Upper lobe of right lung (tissue), 1 donor: Measurements from ENCODE around the gene HOXB2. TPM values are rescaled to one million over a fixed set of nuclear protein-coding genes. Genes with fewer than 3 reads are reported as not detected.

Experiments
- ATAC-seq: fragments of 200-7000 bp; cut with Tn5 transposase; one replicate; pipeline ENCODE4 v1.9.1; 2020; ENCODE audit warnings: mild to moderate bottlenecking, moderate library complexity
- DNase-seq: peaks from one replicate; pipeline ENCODE4 v3.0.0-alpha.2; 2020
- H3K27ac ChIP-seq: fragments of 200-600 bp; one replicate; pipeline ENCODE4 v1.8.0; 2022
- H3K27me3 ChIP-seq: fragments of 200-600 bp; one replicate; pipeline ENCODE4 v1.8.0; 2022; ENCODE audit warnings: mild to moderate bottlenecking
- H3K36me3 ChIP-seq: fragments of 200-600 bp; one replicate; pipeline ENCODE4 v1.8.0; 2022
- H3K4me1 ChIP-seq: fragments of 200-600 bp; one replicate; pipeline ENCODE4 v1.8.0; 2022
- H3K4me3 ChIP-seq: fragments of 200-600 bp; one replicate; pipeline ENCODE4 v1.8.0; 2022; ENCODE audit warnings: mild to moderate bottlenecking
- H3K9me3 ChIP-seq: fragments of 200-600 bp; one replicate; pipeline ENCODE4 v1.8.0; 2022
- CTCF ChIP-seq: fragments of 200-600 bp; IDR thresholded peaks from one replicate; pipeline ENCODE4 v1.8.0; 2022; ENCODE audit warnings: antibody characterized with exemption
- intact Hi-C: fragments of 100-400 bp; cut with DNase I; formaldehyde crosslinking; loops from one replicate; pipeline ENCODE4 v1.11.0; 2022
- total RNA-seq: library from RNA; stranded (reverse); fragmentation: NEBNext Ultra II Directional; extraction: Animal tissue kit (Norgen Biotek cat#: 25700); gene quantifications from one replicate; pipeline ENCODE4 v1.2.1, GENCODE V29; 2021
- donor health status: DM: no; HTN: yes; CAD: no; lungs with severe emphysema.

HOXB2 gene
- total RNA-seq, 1 donor from 2014 or later: 11.0 TPM

GRCh38 chr17:48519427-48519826, 25.5 kb downstream of the HOXB2 start:
- H3K36me3 ChIP-seq: no peaks in the 10 kb centered on the region
- no peak for TF ChIP-seq CTCF
- H3K4me3 ChIP-seq: no peak overlapping the region
- intact Hi-C loops: no loop called here
- H3K9me3 ChIP-seq: no peaks in the 10 kb centered on the region
- no peaks in the 10 kb centered on the region for H3K4me1 ChIP-seq
- DNase-seq (no peak), ATAC-seq (no peak)
- no peak overlapping the region for H3K27ac ChIP-seq
- H3K27me3 ChIP-seq: peaks cover 43% of the 10 kb centered on the region

- H3K27me3 ChIP-seq: peaks cover 41% of the 10 kb centered on the region
- no peaks in the 10 kb centered on the region for H3K36me3 ChIP-seq
- ATAC-seq (no peak), DNase-seq (no peak)
- intact Hi-C loops: no loop called here
- H3K9me3 ChIP-seq: no peaks in the 10 kb centered on the region
- no peaks in the 10 kb centered on the region for H3K4me1 ChIP-seq
- no peak overlapping the region for H3K27ac ChIP-seq
- no peak overlapping the region for H3K4me3 ChIP-seq
- no peak for TF ChIP-seq CTCF
These were observed 27.4 kb downstream of the HOXB2 start for GRCh38 chr17:48517478-48517877.

- ATAC-seq: no peak
- no peak overlapping the region for H3K4me3 ChIP-seq
- no peaks in the 10 kb centered on the region for H3K9me3 ChIP-seq
- DNase-seq: no peak
- H3K36me3 ChIP-seq: no peaks in the 10 kb centered on the region
- peaks cover 36% of the 10 kb centered on the region for H3K27me3 ChIP-seq
- no peak overlapping the region for H3K27ac ChIP-seq
- intact Hi-C loops: no loop called here
- no peaks in the 10 kb centered on the region for H3K4me1 ChIP-seq
- TF ChIP-seq CTCF: no peak
These were observed 28.7 kb downstream of the HOXB2 start for GRCh38 chr17:48515925-48516900.

- Histone ChIP-seq H3K27me3 (peaks cover 31% of the 10 kb centered on the region), H3K36me3 (no peaks in the 10 kb centered on the region), H3K9me3 (no peaks in the 10 kb centered on the region), H3K4me1 (no peaks in the 10 kb centered on the region), H3K4me3 (no peak overlapping the region), H3K27ac (no peak overlapping the region)
- TF ChIP-seq CTCF: no peak
- no peak for DNase-seq
- intact Hi-C loops: no loop called here
- no peak for ATAC-seq
These were observed 30.4 kb downstream of the HOXB2 start for GRCh38 chr17:48514477-48514876.

GRCh38 chr17:48513666-48514455, 31.0 kb downstream of the HOXB2 start:
- peak; percentile 44 for ATAC-seq
- Histone ChIP-seq H3K9me3 (no peaks in the 10 kb centered on the region), H3K4me3 (no peak overlapping the region), H3K36me3 (no peaks in the 10 kb centered on the region), H3K27me3 (peaks cover 31% of the 10 kb centered on the region), H3K27ac (no peak overlapping the region), H3K4me1 (no peaks in the 10 kb centered on the region)
- TF ChIP-seq CTCF: no peak
- no peak for DNase-seq
- intact Hi-C loops: no loop called here
